GM19043 (cell line): ENCODE measurements around the gene GRAP.

Experiments used
- ATAC-seq: cut with Tn5 transposase; IDR thresholded peaks from one replicate; pipeline ENCODE4 v1.9.1; 2021; ENCODE audit warnings: low read depth; ENCODE audit not compliant: unreplicated experiment

Gene GRAP

GRCh38 chr17:18987230-18987610 is 59.5 kb downstream of the GRAP start:
- ATAC-seq: no peak

DNA sequence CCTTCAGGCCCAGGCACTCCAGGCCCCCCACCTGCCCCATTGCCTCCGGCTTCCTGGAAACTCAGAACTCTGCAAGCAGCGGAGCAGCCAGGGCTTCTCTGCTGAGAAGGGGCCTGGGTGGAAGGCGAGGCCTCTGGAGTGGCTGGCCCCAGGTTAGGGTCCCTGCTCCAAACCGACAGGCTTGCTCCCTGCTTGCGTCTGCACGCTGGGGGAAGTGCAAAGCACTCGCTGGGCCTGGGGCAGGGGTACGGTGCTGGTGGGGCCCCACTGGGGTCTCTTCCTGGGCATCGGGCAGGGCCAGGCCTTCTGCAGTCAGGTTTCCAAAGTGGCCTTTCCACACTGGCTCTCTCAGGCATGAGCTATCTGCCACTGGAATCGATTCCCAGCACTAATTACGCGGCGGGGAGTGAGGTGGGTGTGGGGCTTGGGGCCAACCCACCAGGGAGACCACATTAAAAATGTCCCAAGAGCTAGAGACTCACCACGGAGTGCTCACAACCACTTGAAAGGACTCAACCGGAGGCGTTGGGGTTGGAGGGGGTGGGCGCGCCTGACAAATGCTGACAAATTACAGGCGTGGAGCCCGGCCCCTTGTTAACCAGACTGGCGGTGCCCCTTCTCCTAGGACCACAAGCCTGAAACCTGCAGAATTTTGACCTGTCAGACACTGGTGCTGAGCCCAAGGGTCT is 60.1 kb downstream of the GRAP start:
- no peak for ATAC-seq

GRCh38 chr17:18985475-18985874 is 61.3 kb downstream of the GRAP start:
- no peak for ATAC-seq

- no peak for ATAC-seq
These were observed 62.3 kb downstream of the GRAP start for GRCh38 chr17:18984273-18985114.

- no peak for ATAC-seq
These were observed 64.9 kb downstream of the GRAP start for GRCh38 chr17:18981642-18982424.

GRCh38 chr17:18981335-18981641 is 65.5 kb downstream of the GRAP start:
- no peak for ATAC-seq

- no peak for ATAC-seq
These were observed 65.9 kb downstream of the GRAP start for GRCh38 chr17:18980682-18981334.

DNA sequence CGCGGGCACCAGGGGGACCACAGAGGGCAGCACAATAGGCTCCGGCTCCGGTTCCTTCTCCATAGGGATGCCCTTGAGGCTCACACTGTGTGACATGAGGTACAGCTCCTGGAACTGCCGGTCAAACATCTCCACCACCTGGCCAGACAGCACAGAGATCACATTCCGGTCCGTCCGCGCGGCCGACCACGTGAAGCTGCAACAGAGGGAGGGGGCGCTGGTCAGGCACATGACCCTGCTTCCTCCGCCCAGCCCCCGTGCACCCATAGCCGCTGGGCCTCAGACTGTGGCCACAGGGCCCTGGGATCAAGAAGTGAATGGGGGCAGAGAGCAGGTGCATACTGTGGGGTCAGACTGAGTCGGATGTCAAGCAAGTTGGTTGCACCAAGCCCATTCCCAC is 68.1 kb downstream of the GRAP start:
- ATAC-seq: no peak

DNA sequence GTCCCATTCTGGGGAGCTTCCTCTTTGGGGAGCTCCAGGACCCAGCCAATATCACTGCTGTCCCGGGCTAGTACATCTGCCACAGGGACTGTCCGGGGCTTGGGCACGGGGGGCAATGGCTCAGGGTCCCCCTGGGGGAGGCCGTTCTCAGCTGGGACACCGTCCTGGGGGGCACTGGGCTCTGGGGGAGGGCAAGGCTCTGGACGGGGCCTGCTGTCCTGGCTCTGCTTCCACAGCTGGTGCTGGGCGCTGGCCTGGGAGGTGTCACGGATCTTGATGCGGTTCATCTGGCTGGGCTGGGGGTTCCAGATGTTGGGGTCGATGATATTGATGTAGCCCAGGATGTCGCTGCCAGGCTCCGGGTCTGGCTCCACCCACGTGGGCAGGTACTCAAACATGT is 68.7 kb downstream of the GRAP start:
- ATAC-seq: no peak

DNA sequence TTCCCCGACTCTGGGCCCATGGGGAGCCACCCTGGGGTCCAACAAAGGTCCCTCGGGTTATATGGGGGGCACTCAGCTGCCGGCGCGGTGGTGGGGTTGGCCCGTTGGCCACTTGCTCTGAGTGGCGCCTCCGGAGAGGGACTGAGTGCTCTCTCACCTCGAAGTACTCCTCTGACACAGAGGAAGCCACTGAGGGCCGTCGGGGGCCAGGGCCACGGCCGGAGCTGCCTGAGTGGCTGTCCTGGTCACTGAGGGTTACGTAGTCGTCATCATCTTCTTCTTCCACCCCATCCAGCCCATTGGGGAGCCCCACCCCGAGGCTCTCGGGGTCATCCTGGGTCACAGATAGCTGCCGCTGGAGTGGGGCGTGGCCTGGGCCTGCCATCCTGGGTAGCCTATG is 69.1 kb downstream of the GRAP start:
- no peak for ATAC-seq

DNA sequence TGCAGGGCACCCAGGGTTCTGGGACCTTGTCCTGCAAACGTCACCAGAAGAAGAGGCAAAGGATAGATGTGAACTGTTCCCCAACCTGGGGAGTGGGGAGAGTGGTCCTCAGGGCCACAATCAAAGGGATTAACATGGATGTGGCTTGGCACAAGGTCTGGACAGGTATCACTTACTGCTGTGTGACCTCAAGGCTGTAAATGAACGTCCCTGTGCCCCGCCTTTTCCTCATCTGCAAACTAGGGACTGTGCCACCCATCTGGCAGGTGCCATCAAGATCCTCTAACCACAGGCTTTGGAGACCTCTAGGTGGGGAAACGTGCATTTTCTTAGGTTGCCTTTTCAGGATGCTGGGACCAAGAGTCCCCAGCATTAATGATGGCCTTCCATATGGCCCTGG is 69.7 kb downstream of the GRAP start:
- no peak for ATAC-seq

- no peak for ATAC-seq
These were observed 70.6 kb downstream of the GRAP start for GRCh38 chr17:18976201-18976600.

DNA sequence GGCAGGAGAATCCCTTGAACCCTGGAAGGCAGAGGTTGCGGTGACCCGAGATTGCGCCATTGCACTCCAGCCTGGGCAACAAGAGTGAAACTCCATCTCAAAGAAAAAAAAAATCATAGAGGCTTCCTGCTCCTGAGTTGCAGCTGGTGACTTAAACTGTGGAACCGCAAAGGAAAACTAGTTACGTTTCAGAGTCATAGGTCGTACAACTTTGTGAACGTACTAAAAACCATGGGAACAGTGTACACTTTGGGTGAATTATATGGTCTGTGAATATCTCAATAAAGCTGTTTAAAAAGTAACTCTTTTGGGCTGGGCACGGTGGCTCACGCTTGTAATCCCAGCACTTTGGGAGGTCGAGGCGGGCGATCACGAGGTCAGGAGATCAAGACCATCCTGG is 71.2 kb downstream of the GRAP start:
- ATAC-seq: no peak

- no peak for ATAC-seq
These were observed 72.2 kb downstream of the GRAP start for GRCh38 chr17:18974407-18975149.

- no peak for ATAC-seq
These were observed 75.0 kb downstream of the GRAP start for GRCh38 chr17:18971801-18972200.
